Stimulated activated naive B cell treated with anti-CD40 and anti-IgM and Interleukin-4, amounts not matched to agents 10 μg/mL and 1 μg/mL and 100 μg/mL, for 72 hours (primary cell): ENCODE data around the gene PRDM10.
A peak's percentile ranks its signal among the peaks of the same experiment; 100 is the strongest.

Experiments
- ATAC-seq, 2 donors: fragments of 150-1000 bp; cut with Tn5 transposase; replicated peaks; 2 replicates each; pipeline ENCODE4 v1.10.0; 2021; ENCODE audit warnings: moderate library complexity in 1 of 2
- DNase-seq: peaks from one replicate; pipeline ENCODE4 v3.0.0; 2021
- H3K27ac Mint-ChIP-seq: one replicate; pipeline ENCODE4 v1.8.0; 2022; ENCODE audit warnings: mild to moderate bottlenecking, mixed read lengths
- H3K27me3 Mint-ChIP-seq, 2 donors: one replicate each; pipeline ENCODE4 v1.8.0; 2022; ENCODE audit warnings: mixed read lengths in 2 of 2
- H3K36me3 Mint-ChIP-seq, 2 donors: one replicate each; pipeline ENCODE4 v1.8.0; 2022; ENCODE audit warnings: mixed read lengths in 2 of 2, mild to moderate bottlenecking in 1 of 2
- H3K4me1 Mint-ChIP-seq, 2 donors: one replicate each; pipeline ENCODE4 v1.8.0; 2022; ENCODE audit warnings: mixed read lengths in 2 of 2, mild to moderate bottlenecking in 1 of 2
- H3K4me3 Mint-ChIP-seq, 2 donors: one replicate each; pipeline ENCODE4 v1.8.0; 2022; ENCODE audit warnings: mild to moderate bottlenecking in 2 of 2, mixed read lengths in 2 of 2, moderate library complexity in 1 of 2
- H3K9me3 Mint-ChIP-seq, 2 donors: one replicate each; pipeline ENCODE4 v1.8.0; 2022; ENCODE audit warnings: mixed read lengths in 2 of 2, mild to moderate bottlenecking in 1 of 2

The PRDM10 gene

DNA sequence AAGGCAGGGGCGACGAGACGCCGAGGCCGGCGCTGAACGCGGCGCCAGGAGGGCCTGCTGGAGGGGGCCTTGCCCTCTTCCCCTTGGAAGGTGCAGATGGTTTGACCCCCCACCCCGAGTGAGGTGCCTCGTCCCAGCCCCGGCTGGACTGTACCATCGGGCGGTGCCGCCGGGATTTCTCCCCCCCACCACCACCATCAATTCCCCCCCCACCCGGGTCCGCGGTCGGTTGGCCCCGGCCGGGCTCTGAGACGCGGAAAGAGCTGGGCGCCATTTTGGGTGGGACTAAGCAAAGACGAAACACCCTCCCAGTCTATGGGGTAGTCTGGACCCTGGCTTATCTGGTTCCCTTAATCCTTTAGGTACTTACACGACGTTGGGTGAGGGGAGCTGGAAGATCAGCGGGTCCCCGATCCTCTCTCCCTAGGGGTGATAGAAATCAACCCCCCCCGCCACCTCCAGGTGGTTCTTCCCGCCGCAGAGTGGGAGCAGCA, at the start of gene PRDM10:
Gene PRDM10 (minus strand): TSS at position 484 of the 494 bp plus-strand sequence. CDS start 41,871 bp downstream, outside the sequence.
- Mint-ChIP-seq H3K27ac (peak within 1 kb of the TSS; percentile 100), H3K9me3 (no peaks in the 10 kb centered on the region), H3K4me1 (peaks cover 14 to 35% of the 10 kb centered on the region in 2 donors), H3K27me3 (peaks cover 0 to 19% of the 10 kb centered on the region in 2 donors), H3K4me3 (peak within 1 kb of the TSS; percentile 93 to 98), H3K36me3 (peaks cover 2 to 8% of the 10 kb centered on the region in 2 donors)
- DNase-seq (peak; percentile 85), ATAC-seq (peak; percentile 66 to 74)

- DNase-seq = no peak
- ATAC-seq = no peak
- no peaks in the 10 kb centered on the region for H3K36me3 Mint-ChIP-seq
- H3K27me3 Mint-ChIP-seq = no peaks in the 10 kb centered on the region
- no peaks in the 10 kb centered on the region for H3K9me3 Mint-ChIP-seq
- H3K4me1 Mint-ChIP-seq = peaks cover 3 to 5% of the 10 kb centered on the region in 2 donors
- no peak overlapping the region for H3K27ac Mint-ChIP-seq
- H3K4me3 Mint-ChIP-seq = no peak overlapping the region
Measured at GRCh38 chr11:130051082-130051481, 48.4 kb upstream of the PRDM10 start.

- no peak for ATAC-seq
- no peaks in the 10 kb centered on the region for H3K36me3 Mint-ChIP-seq
- no peaks in the 10 kb centered on the region for H3K9me3 Mint-ChIP-seq
- no peak for DNase-seq
- peaks cover 3 to 5% of the 10 kb centered on the region in 2 donors for H3K4me1 Mint-ChIP-seq
- no peak overlapping the region for H3K27ac Mint-ChIP-seq
- H3K27me3 Mint-ChIP-seq = no peaks in the 10 kb centered on the region
- no peak overlapping the region for H3K4me3 Mint-ChIP-seq
Measured at GRCh38 chr11:130050257-130050656, 47.6 kb upstream of the PRDM10 start.

- H3K27ac Mint-ChIP-seq = no peak overlapping the region
- peaks cover 3 to 5% of the 10 kb centered on the region in 2 donors for H3K4me1 Mint-ChIP-seq
- H3K4me3 Mint-ChIP-seq = no peak overlapping the region
- ATAC-seq (peak in 1 of 2 donors; percentile 20), DNase-seq (no peak)
- no peaks in the 10 kb centered on the region for H3K36me3 Mint-ChIP-seq
- no peaks in the 10 kb centered on the region for H3K9me3 Mint-ChIP-seq
- no peaks in the 10 kb centered on the region for H3K27me3 Mint-ChIP-seq
Measured at GRCh38 chr11:130049328-130049771, 46.7 kb upstream of the PRDM10 start.

GRCh38 chr11:130047141-130047540, 44.5 kb upstream of the PRDM10 start:
- Mint-ChIP-seq H3K4me1 (peaks cover 9 to 13% of the 10 kb centered on the region in 2 donors), H3K27ac (no peak overlapping the region), H3K4me3 (no peak overlapping the region), H3K9me3 (no peaks in the 10 kb centered on the region), H3K36me3 (no peaks in the 10 kb centered on the region), H3K27me3 (peaks cover 13 to 14% of the 10 kb centered on the region in 2 donors)
- ATAC-seq (no peak), DNase-seq (no peak)

- Mint-ChIP-seq H3K9me3 (no peaks in the 10 kb centered on the region), H3K36me3 (no peaks in the 10 kb centered on the region), H3K27me3 (peaks cover 17 to 18% of the 10 kb centered on the region in 2 donors), H3K4me1 (peaks cover 7 to 8% of the 10 kb centered on the region in 2 donors), H3K4me3 (no peak overlapping the region), H3K27ac (peak overlapping the region; percentile 48)
- DNase-seq (no peak), ATAC-seq (no peak)
Measured at GRCh38 chr11:130043575-130043974, 40.9 kb upstream of the PRDM10 start.

GRCh38 chr11:130042093-130042591, 39.5 kb upstream of the PRDM10 start:
- H3K36me3 Mint-ChIP-seq = no peaks in the 10 kb centered on the region
- peaks cover 26 to 28% of the 10 kb centered on the region in 2 donors for H3K27me3 Mint-ChIP-seq
- peaks cover 7 to 8% of the 10 kb centered on the region in 2 donors for H3K4me1 Mint-ChIP-seq
- H3K4me3 Mint-ChIP-seq = no peak overlapping the region
- no peak for ATAC-seq
- no peak for DNase-seq
- H3K9me3 Mint-ChIP-seq = no peaks in the 10 kb centered on the region
- H3K27ac Mint-ChIP-seq = no peak overlapping the region

- no peak for DNase-seq
- Mint-ChIP-seq H3K27me3 (peaks cover 30 to 37% of the 10 kb centered on the region in 2 donors), H3K4me1 (peaks cover 7 to 8% of the 10 kb centered on the region in 2 donors)
Measured at GRCh38 chr11:130040281-130040940, 37.8 kb upstream of the PRDM10 start.

DNA sequence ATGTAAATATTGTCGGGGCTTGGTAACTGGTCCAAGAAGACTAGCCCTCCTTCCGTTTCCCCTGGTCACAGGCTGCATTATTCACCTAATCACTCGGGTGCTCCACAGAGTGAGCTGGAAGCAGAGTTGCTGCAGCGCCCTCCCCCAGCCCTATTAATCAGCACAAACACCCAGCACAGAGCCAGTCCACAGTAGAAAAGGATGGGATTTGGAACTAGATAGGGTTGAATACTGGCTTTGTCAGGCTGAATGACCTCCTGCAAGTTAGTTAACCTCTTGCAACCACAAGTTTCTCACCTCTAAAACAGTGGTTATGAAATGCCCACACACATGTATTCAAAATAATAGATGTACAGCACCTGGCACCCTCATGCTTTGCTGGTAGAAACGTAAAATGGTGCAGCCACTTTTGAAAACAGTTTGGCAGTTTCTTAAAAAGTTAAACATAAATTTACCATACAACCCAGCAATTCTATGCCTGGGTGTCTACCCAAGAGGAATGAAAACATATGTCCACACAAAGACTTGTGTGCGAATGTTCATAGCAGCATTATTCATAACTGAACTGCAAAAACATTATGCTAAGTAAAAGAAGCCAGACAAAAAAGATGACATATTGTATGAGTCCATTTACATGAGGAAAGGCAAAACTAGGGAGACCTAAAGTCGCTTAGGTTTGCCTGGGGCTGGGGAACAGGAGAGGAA, 35.4 kb upstream of the PRDM10 start:
- no peaks in the 10 kb centered on the region for H3K36me3 Mint-ChIP-seq
- no peak overlapping the region for H3K27ac Mint-ChIP-seq
- H3K9me3 Mint-ChIP-seq = no peaks in the 10 kb centered on the region
- ATAC-seq (no peak), DNase-seq (no peak)
- peaks cover 25 to 37% of the 10 kb centered on the region in 2 donors for H3K27me3 Mint-ChIP-seq
- no peak overlapping the region for H3K4me3 Mint-ChIP-seq
- peaks cover 0 to 2% of the 10 kb centered on the region in 2 donors for H3K4me1 Mint-ChIP-seq

More at GRCh38 chr11:130040281-130040940, 37.8 kb upstream of the PRDM10 start:
- H3K36me3 Mint-ChIP-seq = no peaks in the 10 kb centered on the region
- H3K27ac Mint-ChIP-seq = no peak overlapping the region
- H3K4me3 Mint-ChIP-seq = no peak overlapping the region
- no peak for ATAC-seq
- no peaks in the 10 kb centered on the region for H3K9me3 Mint-ChIP-seq

- Mint-ChIP-seq H3K36me3 (no peaks in the 10 kb centered on the region), H3K4me1 (peaks cover 0 to under 1% of the 10 kb centered on the region in 2 donors), H3K27ac (no peak overlapping the region), H3K4me3 (no peak overlapping the region), H3K27me3 (peaks cover 15 to 28% of the 10 kb centered on the region in 2 donors), H3K9me3 (no peaks in the 10 kb centered on the region)
- no peak for ATAC-seq
- no peak for DNase-seq
Measured at GRCh38 chr11:130037058-130037457, 34.4 kb upstream of the PRDM10 start.

- peaks cover 24 to 30% of the 10 kb centered on the region in 2 donors for H3K27me3 Mint-ChIP-seq
- peak in 1 of 2 donors; percentile 25 for ATAC-seq
Measured at GRCh38 chr11:130034236-130034635, 31.6 kb upstream of the PRDM10 start.

DNA sequence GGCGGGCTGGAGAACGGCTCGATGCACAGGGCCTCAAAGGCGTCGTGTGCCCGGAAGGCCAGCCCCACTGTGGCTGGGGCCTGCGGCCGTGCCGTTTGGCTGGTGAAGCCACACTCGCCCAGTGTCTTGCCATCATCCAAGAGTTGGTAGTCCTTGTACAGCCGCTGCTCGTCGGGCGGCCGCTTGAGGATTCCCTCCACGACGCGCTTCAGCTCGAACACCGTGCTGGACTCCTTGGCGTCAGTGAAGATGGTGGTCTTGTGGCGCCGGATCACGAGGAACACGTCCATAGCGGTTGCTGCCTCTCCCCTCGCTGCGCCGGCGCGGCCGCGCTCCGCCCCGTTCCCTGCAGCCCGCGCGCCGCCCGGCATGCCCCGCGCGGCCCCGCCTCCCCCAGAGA, 30.3 kb upstream of the PRDM10 start:
- Mint-ChIP-seq H3K4me3 (no peak overlapping the region), H3K4me1 (no peaks in the 10 kb centered on the region), H3K9me3 (no peaks in the 10 kb centered on the region), H3K27ac (no peak overlapping the region), H3K27me3 (peaks cover 22 to 31% of the 10 kb centered on the region in 2 donors), H3K36me3 (no peaks in the 10 kb centered on the region)
- DNase-seq = no peak
- ATAC-seq = no peak

More at GRCh38 chr11:130034236-130034635, 31.6 kb upstream of the PRDM10 start:
- H3K4me1 Mint-ChIP-seq = no peaks in the 10 kb centered on the region
- DNase-seq = no peak
- no peak overlapping the region for H3K27ac Mint-ChIP-seq
- no peaks in the 10 kb centered on the region for H3K36me3 Mint-ChIP-seq
- H3K9me3 Mint-ChIP-seq = no peaks in the 10 kb centered on the region
- no peak overlapping the region for H3K4me3 Mint-ChIP-seq

GRCh38 chr11:130031945-130032344, 29.3 kb upstream of the PRDM10 start:
- no peak for ATAC-seq

GRCh38 chr11:130031056-130031455, 28.4 kb upstream of the PRDM10 start:
- ATAC-seq (no peak), DNase-seq (no peak)
- H3K27ac Mint-ChIP-seq = no peak overlapping the region
- H3K9me3 Mint-ChIP-seq = no peaks in the 10 kb centered on the region
- H3K27me3 Mint-ChIP-seq = peaks cover 19 to 34% of the 10 kb centered on the region in 2 donors
- no peaks in the 10 kb centered on the region for H3K4me1 Mint-ChIP-seq
- H3K36me3 Mint-ChIP-seq = no peaks in the 10 kb centered on the region
- H3K4me3 Mint-ChIP-seq = no peak overlapping the region

More at GRCh38 chr11:130031945-130032344, 29.3 kb upstream of the PRDM10 start:
- DNase-seq = no peak
- no peaks in the 10 kb centered on the region for H3K4me1 Mint-ChIP-seq
- H3K27ac Mint-ChIP-seq = no peak overlapping the region
- no peak overlapping the region for H3K4me3 Mint-ChIP-seq
- H3K9me3 Mint-ChIP-seq = no peaks in the 10 kb centered on the region
- H3K36me3 Mint-ChIP-seq = no peaks in the 10 kb centered on the region
- peaks cover 23 to 34% of the 10 kb centered on the region in 2 donors for H3K27me3 Mint-ChIP-seq
